HG02571 (cell line): ENCODE measurements around the gene RAB6D.
"Not testable (repeated sequence)": the region's sequence is repeated elsewhere in the genome, so short reads cannot be mapped to it uniquely, and the experiment has no call there.

Experiments used
- ATAC-seq: cut with Tn5 transposase; IDR thresholded peaks from one replicate; pipeline ENCODE4 v1.9.1; 2021; ENCODE audit warnings: mild to moderate bottlenecking, moderate library complexity; ENCODE audit not compliant: unreplicated experiment

RAB6D gene

DNA sequence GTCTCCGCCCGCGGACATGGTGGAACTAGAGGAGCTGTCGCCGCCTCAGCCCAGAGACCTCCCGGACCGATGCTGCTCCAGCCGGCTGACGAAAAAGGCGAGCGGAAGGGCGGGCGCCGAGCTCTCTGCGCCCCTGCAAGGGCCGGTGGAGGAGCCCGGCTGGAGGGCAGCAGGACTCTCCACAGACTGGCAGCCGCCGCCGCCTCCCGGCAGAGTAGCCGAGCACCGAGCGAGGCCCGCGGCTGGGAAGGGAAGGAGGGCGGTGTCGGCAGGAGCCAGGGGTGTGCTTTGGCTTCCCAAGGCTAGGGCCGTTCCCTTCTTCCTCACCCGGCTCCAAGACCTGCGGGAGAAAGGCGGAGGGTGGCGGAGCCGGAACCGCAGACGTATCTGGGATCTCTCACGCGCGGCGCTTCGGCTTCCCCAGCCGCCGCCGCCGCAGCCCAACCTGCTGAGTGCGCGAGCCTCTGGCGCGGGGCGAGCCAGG lies at the start of gene RAB6D:
Gene RAB6D, minus strand, starts transcription at position 466 of the 484 bp plus-strand sequence. Its CDS starts 448 bp downstream, at position 18.
- ATAC-seq, result not testable (repeated sequence)

DNA sequence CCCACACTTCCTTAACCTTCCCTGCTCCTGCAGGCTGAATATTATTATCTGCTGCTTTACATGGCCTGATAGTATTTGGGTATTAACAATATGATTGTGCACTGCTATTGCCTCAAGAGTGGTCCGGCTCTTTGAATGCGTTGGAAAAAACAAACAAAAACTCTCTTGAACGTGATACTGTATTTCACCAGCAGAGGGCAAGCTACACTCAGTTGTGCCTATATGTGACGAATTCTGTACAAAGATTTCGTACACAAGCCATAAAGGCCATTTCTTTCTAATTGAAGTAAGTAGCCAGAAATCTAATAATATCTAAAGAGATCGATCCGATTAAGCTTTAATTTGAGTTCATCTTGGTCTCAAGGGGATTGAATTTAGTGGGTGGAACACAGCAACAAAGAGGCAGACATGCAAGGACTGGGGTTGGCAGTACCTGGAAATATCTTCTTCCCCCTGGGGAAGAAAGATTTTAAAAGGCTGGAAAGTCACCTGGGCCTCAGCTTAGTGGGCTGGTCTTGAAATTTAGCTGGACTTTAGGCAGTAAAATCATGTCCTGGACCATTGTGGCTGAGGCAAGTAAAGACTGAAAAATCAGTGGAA lies 49.3 kb upstream of the RAB6D start:
- no peak for ATAC-seq

DNA sequence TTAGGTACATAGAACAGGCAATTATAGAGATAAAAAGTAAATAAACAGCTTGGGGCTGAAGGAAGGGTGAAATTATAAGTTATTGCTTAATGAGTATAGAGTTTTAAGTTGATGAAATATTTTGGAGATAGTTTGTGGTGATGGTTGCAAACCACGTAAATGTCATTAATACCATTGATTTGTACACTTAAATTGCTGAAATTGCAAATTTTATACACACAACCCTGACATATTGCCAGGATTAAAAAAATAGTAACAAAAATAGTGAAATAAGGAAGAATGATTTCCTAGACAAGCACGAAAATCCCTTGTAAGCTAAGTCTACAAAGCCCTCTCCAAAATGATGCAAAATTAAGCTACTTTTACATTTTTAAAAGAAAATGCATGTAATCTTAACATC lies 46.2 kb upstream of the RAB6D start:
- no peak for ATAC-seq

GRCh38 chr2:131408778-131409177 lies 44.8 kb upstream of the RAB6D start:
- ATAC-seq, result no peak

DNA sequence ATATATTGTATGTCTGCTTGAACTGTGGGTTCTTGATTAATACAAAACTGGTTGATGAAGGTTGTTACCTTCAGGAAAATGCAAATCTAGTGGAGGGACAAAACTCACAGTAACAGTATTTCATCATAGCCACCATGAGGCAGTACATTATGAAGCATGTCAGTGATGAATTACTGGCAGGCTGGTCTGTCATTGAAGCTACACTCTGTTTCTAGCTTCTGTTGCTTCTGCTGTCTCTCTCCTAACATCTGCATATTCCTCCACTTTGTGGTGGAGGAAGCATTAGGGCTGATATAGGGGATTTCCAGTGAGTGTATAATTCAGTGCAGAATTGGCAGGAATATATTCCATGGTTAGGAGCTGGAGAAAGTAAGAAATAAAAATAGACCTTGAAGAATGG lies 44.2 kb upstream of the RAB6D start:
- no peak for ATAC-seq

DNA sequence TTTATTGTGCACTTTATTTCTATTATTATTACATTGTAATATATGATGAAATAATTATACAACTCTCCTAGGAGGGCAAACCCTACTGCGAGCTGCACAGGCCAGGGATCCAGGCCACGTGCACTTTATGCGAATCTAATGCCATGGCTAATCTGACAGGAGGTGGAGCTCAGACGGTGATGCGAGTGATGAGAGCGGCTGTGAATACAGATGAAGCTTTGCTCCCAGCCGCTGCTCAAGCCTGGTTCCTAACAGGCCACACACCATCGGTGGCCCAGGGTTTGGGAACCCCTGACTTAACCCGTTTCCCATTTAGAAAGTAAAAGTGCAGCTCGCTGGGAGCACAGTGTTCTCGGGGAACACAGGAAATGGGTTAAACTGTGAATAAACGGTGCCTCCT lies 40.8 kb upstream of the RAB6D start:
- no peak for ATAC-seq

DNA sequence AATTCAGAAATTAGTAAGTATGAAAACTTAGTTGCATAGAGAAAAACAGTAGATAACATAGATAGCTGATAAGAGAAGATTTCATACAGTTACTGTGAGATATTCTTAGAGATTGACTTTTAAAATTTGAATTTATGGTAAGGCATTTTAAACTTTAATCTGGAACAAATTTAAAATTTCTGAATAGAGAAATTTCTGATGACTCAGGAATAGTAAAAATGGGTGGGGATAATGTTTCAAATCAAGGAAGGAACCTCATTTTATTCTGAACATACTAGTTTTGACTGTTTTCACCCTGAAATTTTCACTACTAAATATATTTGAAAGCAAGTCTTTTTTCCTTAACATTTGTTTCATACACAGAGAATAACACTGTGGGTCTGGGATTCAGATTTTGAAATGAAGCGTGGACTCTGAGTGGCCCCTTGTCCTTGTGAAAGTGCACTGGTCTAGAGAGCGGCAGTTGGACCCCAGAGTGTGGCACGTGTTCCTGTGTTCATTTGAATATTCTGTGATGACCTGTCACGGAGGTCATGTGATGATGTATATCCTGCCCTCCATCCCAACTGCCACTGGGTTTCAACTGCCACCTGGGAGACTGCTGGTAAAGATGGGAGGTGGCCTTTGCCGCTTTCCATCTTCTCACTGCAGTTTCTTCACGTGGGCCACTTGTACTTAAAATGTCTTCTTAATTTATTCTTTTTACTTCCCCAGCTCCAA lies 38.5 kb upstream of the RAB6D start:
- no peak for ATAC-seq

DNA sequence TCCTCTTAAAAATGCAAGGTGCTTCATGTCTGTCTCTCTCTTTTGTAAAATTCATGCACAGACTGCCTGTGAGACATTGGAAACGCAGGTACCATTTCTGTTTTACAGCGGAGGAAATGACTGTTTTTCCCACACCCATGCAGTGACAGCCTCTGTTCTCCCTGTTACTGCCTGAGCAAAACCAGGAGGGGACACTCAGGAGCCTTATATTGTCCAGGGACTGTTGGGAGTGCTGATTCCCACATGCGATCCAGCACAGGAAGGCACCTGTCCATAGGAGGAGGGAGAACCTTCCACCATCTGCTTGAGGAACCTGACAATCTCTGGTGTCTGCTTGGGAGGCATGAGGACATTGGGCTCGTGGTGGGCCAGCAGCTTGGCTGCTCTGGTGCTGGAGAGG lies 36.9 kb upstream of the RAB6D start:
- ATAC-seq, result no peak

- ATAC-seq, result not testable (repeated sequence)
Measured at GRCh38 chr2:131400441-131400840, 36.5 kb upstream of the RAB6D start.

DNA sequence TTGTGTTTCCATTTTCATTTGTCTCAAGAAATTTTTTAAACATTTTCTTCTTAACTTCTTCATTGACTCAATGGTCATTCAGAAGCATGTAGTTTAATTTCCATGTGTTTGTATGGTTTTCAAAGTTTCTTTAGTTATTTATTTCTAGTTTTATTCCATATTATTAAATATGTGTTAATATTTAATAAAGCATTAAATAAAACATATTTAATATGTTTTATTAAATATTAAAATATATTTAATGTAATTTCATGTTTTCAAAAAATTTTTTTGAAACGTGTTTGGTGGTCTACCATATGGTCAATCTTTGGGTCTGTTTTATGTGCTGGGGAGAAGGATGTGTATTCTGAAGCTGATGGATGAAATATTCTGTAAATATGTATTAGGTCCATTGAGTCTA lies 32.2 kb upstream of the RAB6D start:
- not testable (repeated sequence) for ATAC-seq

- not testable (repeated sequence) for ATAC-seq
Measured at GRCh38 chr2:131395024-131395645, 31.2 kb upstream of the RAB6D start.

- no peak for ATAC-seq
Measured at GRCh38 chr2:131394147-131394931, 30.4 kb upstream of the RAB6D start.

- ATAC-seq, result not testable (repeated sequence)
Measured at GRCh38 chr2:131391953-131392352, 28.0 kb upstream of the RAB6D start.

- ATAC-seq, result not testable (repeated sequence)
Measured at GRCh38 chr2:131391471-131391870, 27.5 kb upstream of the RAB6D start.

DNA sequence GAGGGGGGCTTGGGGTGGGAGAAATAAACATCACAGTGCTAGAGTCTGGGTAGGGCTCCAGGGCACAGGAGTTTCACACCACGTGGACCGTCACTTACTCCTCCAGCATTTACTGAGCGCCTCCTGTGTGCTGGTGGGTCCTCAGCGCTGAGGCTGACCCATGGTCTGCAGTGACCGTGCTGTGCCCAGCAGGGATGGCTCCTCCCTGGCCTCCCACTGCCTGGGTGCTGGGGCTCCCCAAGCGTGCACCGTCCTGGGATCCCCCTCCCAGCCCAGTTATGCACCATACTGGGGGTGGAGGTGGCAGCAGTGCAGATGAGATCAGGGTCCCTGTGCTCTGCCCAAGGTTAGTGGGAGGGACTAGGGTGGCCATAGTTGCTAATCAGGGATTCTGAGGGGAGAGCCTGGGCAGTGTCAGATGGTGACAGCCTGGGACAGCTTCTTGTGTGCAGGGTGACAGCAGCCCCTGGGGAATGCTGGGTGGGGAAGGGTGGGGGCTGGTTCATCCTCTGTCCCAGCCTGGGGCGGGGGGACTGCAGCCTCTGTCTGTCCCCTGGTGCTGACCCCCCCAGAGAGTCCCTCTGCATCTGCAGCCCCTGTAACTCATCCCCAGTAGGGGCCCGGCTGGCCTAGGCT lies 26.6 kb upstream of the RAB6D start:
- ATAC-seq, result not testable (repeated sequence)

DNA sequence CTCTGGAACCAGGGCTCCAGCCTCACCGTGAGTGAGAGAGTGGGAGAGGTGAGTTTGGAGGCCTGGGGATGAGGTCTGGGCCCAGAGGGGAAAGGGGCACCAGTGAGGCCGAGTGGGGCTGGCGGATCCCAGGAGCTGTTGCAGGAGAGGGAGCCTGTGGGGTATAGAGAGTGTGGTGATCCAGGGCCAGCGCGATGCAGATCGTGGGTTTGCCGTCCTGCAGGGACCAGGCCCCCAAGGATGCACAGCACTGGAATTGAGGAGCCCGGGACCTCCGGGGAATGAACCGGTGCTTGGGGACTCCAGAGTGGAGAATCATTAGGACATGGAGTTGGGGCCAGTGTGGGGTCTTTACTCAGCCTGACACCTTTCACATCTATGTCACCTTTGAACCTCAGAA lies 25.7 kb upstream of the RAB6D start:
- ATAC-seq, result no peak

DNA sequence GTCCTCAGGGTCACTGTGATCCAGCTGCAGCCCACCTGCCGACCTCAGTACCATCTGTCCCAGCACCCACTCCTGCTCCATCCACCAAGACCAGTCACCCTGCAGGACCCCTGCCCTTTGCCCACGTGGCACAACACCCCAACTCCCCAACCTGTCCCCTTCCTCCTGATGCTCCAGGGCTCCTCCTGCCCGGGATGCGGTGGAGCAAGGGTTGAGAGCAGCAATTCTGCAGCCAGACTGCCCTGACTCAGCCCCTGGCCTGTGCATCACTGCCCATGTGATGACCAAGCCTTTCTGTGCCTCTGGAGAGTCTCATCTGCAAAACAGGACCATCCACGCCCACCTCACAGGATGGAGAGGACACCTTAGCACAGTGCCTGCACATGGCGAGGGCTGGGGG lies 24.9 kb upstream of the RAB6D start:
- ATAC-seq, result not testable (repeated sequence)

GRCh38 chr2:131373111-131373510 lies 9.1 kb upstream of the RAB6D start:
- not testable (repeated sequence) for ATAC-seq

GRCh38 chr2:131369954-131370353 lies 6.0 kb upstream of the RAB6D start:
- ATAC-seq, result no peak

GRCh38 chr2:131368493-131369066 lies 4.6 kb upstream of the RAB6D start:
- ATAC-seq, result not testable (repeated sequence)
